Neural progenitor cell (in vitro differentiated cells): ENCODE measurements around the gene POLR2L.

ENCODE experiments used
- EZH2 ChIP-seq: fragments of 200-600 bp; sonication (generic); IDR thresholded peaks from 2 replicates; pipeline ENCODE4 v1.6.1; 2017; ENCODE audit warnings: antibody characterized with exemption, mild to moderate bottlenecking, moderate library complexity
- EZH2phosphoT487 ChIP-seq: fragments of 200-600 bp; sonication (generic); IDR thresholded peaks from 2 replicates; pipeline ENCODE4 v1.6.1; 2017; ENCODE audit warnings: antibody characterized with exemption
- TF ChIP-seq, protein P1 (sequence below): fragments of 200-600 bp; sonication (generic); IDR thresholded peaks from 2 replicates; pipeline ENCODE4 v1.5.1; 2017; ENCODE audit warnings: antibody characterized with exemption, mild to moderate bottlenecking

DNA sequence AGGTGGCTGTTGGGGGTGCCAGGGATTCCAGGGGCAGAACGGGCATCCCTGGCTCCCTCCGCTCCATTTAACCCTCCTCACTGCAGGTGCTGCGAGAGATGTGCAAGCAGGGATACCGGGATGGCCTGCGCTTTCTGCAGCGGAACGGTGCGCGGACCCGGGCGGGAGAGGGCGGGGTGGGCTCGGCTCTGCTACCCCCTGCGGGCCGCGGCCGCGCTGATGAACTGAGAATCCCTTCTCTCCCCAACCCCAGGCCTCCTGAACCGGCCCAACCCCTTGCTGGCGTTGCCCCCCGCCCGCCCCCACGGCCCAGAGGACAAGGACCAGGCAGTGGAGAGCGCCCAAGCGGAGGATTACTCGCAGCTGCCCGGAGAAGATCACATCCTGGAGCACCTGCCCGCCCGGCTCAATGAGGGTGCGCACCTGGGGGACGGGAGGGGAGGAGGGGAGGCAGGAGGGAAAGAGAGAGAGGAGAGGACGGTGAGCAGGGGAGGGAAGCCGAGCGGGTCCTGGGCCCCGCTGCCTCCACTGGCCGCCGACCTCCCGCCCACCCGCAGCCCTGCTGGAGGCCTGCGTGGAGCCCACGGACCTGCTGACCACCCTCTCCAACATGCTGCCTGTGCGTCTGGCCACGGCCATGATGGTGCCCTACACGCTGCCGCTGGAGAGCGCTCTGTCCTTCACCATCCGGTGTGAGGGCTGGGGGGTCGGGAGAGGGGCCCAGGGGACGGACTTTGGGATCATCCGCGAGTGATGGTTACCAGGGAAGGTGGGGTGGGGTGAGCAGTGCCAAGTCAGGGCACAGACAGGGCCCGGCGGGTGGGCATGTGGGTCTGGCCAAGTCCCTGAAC, 18.7 kb downstream of the POLR2L start:
- TF ChIP-seq, protein P1, sequence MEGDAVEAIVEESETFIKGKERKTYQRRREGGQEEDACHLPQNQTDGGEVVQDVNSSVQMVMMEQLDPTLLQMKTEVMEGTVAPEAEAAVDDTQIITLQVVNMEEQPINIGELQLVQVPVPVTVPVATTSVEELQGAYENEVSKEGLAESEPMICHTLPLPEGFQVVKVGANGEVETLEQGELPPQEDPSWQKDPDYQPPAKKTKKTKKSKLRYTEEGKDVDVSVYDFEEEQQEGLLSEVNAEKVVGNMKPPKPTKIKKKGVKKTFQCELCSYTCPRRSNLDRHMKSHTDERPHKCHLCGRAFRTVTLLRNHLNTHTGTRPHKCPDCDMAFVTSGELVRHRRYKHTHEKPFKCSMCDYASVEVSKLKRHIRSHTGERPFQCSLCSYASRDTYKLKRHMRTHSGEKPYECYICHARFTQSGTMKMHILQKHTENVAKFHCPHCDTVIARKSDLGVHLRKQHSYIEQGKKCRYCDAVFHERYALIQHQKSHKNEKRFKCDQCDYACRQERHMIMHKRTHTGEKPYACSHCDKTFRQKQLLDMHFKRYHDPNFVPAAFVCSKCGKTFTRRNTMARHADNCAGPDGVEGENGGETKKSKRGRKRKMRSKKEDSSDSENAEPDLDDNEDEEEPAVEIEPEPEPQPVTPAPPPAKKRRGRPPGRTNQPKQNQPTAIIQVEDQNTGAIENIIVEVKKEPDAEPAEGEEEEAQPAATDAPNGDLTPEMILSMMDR: no peak
- TF ChIP-seq EZH2phosphoT487: no peak
- no peak for TF ChIP-seq EZH2
